ENCODE measurements around the gene HNRNPC. TPM values are rescaled to one million over a fixed set of nuclear protein-coding genes. Genes with fewer than 3 reads are reported as not detected.

Gene HNRNPC
- total RNA-seq, 1 donor from 2014 or later: 1,872 TPM

DNA sequence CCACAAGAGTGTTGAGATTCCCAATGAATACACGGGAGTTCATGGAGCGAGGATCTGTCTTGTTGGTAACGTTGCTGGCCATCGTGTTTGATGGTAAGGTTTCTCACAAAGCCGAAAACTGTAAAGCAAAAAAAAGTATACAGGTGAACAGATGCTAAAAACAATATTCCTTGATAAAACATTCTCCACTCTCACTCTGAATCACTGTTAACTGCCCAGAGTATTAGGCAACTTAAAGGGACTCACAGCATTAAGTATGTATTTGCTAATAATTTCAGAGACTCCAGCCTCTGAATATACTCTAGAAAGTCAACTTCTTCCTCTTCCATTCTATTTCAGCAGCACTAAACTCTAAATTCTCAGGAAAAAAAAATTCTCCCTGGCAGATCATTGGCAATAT lies 35.1 kb downstream of the HNRNPC start:
- Mint-ChIP-seq H3K27me3 (ENCODE audit: insufficient read depth, low read depth) (no peaks in the 10 kb centered on the region), H3K4me3 (no peak overlapping the region), H3K27ac (no peak overlapping the region), H3K36me3 (peaks cover 53% of the 10 kb centered on the region), H3K4me1 (no peaks in the 10 kb centered on the region), H3K9me3 (no peaks in the 10 kb centered on the region)
- Histone ChIP-seq H3K4me3 (no peak overlapping the region), H3K4me1 (peaks cover 24% of the 10 kb centered on the region), H2AFZ (replicated peaks) (no peak overlapping the region), H3K27ac (peak overlapping the region; percentile 19), H3K27me3 (no peaks in the 10 kb centered on the region), H3F3A (ENCODE audit: low read depth) (peaks cover 95% of the 10 kb centered on the region), H3K79me2 (ENCODE audit: low read depth) (peaks cover 100% of the 10 kb centered on the region), H3K4me2 (no peak overlapping the region), H3K9me3 (ENCODE audit: low read depth) (no peaks in the 10 kb centered on the region), H3K9ac (no peak overlapping the region), H4K20me1 (ENCODE audit: low read depth) (peaks cover 100% of the 10 kb centered on the region), H3K36me3 (peaks cover 69% of the 10 kb centered on the region)
- TF ChIP-seq EZH2 (IDR thresholded peaks at IDR 0.05): no peak
- TF ChIP-seq, protein P1, sequence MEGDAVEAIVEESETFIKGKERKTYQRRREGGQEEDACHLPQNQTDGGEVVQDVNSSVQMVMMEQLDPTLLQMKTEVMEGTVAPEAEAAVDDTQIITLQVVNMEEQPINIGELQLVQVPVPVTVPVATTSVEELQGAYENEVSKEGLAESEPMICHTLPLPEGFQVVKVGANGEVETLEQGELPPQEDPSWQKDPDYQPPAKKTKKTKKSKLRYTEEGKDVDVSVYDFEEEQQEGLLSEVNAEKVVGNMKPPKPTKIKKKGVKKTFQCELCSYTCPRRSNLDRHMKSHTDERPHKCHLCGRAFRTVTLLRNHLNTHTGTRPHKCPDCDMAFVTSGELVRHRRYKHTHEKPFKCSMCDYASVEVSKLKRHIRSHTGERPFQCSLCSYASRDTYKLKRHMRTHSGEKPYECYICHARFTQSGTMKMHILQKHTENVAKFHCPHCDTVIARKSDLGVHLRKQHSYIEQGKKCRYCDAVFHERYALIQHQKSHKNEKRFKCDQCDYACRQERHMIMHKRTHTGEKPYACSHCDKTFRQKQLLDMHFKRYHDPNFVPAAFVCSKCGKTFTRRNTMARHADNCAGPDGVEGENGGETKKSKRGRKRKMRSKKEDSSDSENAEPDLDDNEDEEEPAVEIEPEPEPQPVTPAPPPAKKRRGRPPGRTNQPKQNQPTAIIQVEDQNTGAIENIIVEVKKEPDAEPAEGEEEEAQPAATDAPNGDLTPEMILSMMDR (IDR thresholded peaks at IDR 0.05): no peak
- no peak for TF ChIP-seq EZH2phosphoT487 (IDR thresholded peaks at IDR 0.05)
- DNase-seq (ENCODE audit: low spot score): no peak

DNA sequence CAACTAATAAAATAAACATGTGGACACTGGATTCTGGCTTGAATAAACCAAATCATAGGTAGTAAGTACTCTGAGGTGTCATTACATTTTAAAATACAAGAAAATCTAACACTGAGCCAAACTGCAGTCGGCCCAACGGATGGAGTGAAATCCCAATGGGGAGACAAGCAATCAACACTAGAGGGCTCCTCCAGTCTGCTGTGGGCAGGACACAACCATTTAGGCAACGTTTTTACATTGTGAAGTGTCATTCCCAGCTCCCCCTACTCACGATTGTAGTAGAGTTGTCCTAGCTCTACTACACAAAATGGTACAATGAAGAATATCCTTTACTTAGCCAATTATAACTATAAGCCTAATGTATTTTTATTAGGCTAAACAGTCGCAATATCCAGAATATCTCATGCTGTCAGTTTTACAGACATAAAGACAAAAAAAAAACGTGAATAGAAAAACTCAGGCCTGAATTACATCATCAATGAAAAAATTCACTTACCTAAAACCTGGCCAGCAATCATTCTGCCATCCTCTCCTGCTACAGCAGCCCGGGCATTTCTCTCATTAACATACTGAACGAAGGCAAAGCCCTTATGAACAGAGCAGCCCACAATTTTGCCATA lies 35.7 kb downstream of the HNRNPC start:
- Histone ChIP-seq H3K36me3 (peaks cover 68% of the 10 kb centered on the region), H3F3A (ENCODE audit: low read depth) (peaks cover 91% of the 10 kb centered on the region)

GRCh38 chr14:21231020-21231652 lies 38.1 kb downstream of the HNRNPC start:
- Mint-ChIP-seq H3K4me1 (no peaks in the 10 kb centered on the region), H3K36me3 (peaks cover 58% of the 10 kb centered on the region), H3K9me3 (no peaks in the 10 kb centered on the region), H3K4me3 (no peak overlapping the region), H3K27ac (no peak overlapping the region), H3K27me3 (ENCODE audit: insufficient read depth, low read depth) (no peaks in the 10 kb centered on the region)
- Histone ChIP-seq H3K4me2 (no peak overlapping the region), H4K20me1 (ENCODE audit: low read depth) (peaks cover 100% of the 10 kb centered on the region), H3K27me3 (no peaks in the 10 kb centered on the region), H3K36me3 (peaks cover 67% of the 10 kb centered on the region), H3F3A (ENCODE audit: low read depth) (peaks cover 91% of the 10 kb centered on the region), H3K79me2 (ENCODE audit: low read depth) (peaks cover 100% of the 10 kb centered on the region), H3K9ac (no peak overlapping the region), H3K27ac (no peak overlapping the region), H3K4me1 (peaks cover 9% of the 10 kb centered on the region), H2AFZ (replicated peaks) (no peak overlapping the region), H3K4me3 (no peak overlapping the region), H3K9me3 (ENCODE audit: low read depth) (no peaks in the 10 kb centered on the region)
- TF ChIP-seq EZH2 (IDR thresholded peaks at IDR 0.05): no peak
- TF ChIP-seq, protein P1 (IDR thresholded peaks at IDR 0.05): no peak
- TF ChIP-seq EZH2phosphoT487 (IDR thresholded peaks at IDR 0.05): no peak
- no peak for DNase-seq (ENCODE audit: low spot score)

More for the DNA sequence above, 35.7 kb downstream of the HNRNPC start:
- peak; percentile 24 for DNase-seq (ENCODE audit: low spot score)
- H3K4me3 Mint-ChIP-seq: no peak overlapping the region
- no peaks in the 10 kb centered on the region for H3K4me1 Mint-ChIP-seq
- no peaks in the 10 kb centered on the region for H3K27me3 Mint-ChIP-seq (ENCODE audit: insufficient read depth, low read depth)
- Histone ChIP-seq H2AFZ (replicated peaks) (no peak overlapping the region), H3K79me2 (ENCODE audit: low read depth) (peaks cover 100% of the 10 kb centered on the region), H3K4me3 (no peak overlapping the region), H3K27me3 (no peaks in the 10 kb centered on the region), H3K27ac (peak overlapping the region; percentile 19), H3K9ac (no peak overlapping the region), H4K20me1 (ENCODE audit: low read depth) (peaks cover 100% of the 10 kb centered on the region), H3K4me2 (no peak overlapping the region), H3K4me1 (peaks cover 24% of the 10 kb centered on the region), H3K9me3 (ENCODE audit: low read depth) (no peaks in the 10 kb centered on the region)
- H3K36me3 Mint-ChIP-seq: peaks cover 48% of the 10 kb centered on the region
- H3K9me3 Mint-ChIP-seq: no peaks in the 10 kb centered on the region
- no peak overlapping the region for H3K27ac Mint-ChIP-seq
- TF ChIP-seq, protein P1 (IDR thresholded peaks at IDR 0.05): peak; percentile 37
- TF ChIP-seq EZH2phosphoT487 (IDR thresholded peaks at IDR 0.05): no peak

Data from neural progenitor cell (in vitro differentiated cells).